SH-SY5Y (cell line): Measurements from ENCODE around the gene RPL38.

Experiments
- GATA2 ChIP-seq: IDR thresholded peaks from 2 replicates; pipeline ENCODE4 v1.6.1; 2011; ENCODE audit warnings: mild to moderate bottlenecking, low read depth, low read length
- GATA3 ChIP-seq: IDR thresholded peaks from 2 replicates; pipeline ENCODE4 v1.6.1; 2011; ENCODE audit warnings: low read depth, mild to moderate bottlenecking, low read length, moderate library complexity

GRCh38 chr17:74257311-74257710 lies 53.8 kb downstream of the RPL38 start:
- TF ChIP-seq GATA2 = no peak
- no peak for TF ChIP-seq GATA3
